Pons (tissue), 1 donor: ENCODE results near the gene SPRR2E.
"Not testable (repeated sequence)": the region's sequence is repeated elsewhere in the genome, so short reads cannot be mapped to it uniquely, and the experiment has no call there.

ENCODE experiments used
- DNase-seq: peaks from one replicate; pipeline ENCODE4 v3.0.0-alpha.2; 2016; ENCODE audit warnings: low spot score

Gene SPRR2E

DNA sequence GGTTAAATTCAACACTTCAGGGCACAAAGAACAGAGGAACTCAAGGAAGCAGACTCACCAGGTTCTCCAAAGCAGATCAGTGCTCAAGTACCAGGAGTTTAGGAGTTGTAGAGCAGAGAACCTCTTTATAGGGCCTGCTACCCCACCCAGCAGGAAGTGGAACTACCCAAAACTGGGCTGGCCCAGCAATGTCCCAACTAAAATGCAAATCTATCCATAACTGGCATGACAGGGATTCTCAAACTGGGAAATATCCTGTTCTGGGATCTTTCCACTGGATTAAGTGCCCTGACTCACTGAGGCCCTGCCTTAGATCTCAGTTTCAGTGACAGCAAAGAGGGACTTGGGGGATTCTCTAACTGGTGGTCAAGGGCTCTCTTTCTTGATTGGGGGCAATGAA lies at the start of gene SPRR2E:
Gene SPRR2E, minus strand, starts transcription at position 101 of the 400 bp plus-strand sequence. CDS start 775 bp downstream, outside the sequence.
- DNase-seq: no peak

DNA sequence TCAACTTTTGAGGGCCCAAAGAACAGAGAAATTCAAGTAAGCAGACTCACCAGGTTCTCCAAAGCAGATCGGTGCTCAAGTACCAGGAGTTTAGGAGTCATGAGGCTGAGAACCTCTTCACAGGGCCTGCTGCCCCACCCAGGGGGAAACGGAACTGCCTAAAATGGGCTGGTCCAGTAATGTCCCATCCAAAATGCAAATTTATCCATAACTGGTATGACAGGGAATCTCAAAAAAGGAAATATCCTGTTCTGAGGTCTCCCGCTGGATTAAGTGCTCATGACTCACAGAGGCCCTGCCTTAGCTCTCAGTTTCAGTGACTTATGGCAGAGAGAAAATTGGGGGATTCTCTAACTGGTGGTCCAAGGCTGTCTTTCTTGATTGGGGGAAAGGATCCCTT lies 47.1 kb upstream of the SPRR2E start:
- DNase-seq: no peak

DNA sequence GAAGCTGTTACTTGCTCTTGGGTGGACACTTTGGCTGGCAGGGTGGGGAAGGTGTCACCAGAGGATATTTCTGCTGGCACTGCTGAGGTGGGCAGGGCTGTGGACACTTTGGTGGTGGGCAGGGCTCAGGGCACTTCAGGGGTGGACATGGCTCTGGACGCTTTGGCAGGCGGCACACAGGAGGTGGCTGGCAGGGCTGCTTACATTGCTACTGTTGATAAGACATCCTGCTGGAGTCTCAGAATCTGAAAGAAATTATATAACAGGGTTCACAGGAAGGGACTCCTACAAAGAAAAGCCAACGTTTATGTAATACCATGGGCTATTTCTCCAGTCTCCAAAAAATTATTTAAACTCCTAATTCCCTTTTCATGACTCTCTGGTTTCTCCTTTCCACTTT lies 46.2 kb upstream of the SPRR2E start:
- DNase-seq: no peak

DNA sequence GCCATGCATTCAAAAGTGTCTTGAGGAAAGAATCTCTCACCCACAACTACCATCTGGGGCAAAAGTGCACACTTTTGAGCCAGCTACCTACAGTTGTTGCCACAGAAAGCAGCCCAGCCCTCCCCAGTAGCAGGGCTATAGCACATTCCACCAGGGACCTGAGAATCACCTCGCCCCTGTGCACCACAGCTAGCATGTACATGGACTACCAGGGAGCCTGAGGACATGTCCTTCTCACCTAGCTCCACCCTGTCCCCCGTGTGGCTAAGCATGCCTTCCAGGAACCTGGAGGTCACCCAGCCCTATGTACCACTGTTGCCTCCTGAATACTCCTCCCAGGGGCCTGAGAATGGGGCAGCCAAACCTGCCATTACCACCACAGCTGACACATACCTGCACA lies 39.4 kb upstream of the SPRR2E start:
- DNase-seq: no peak

DNA sequence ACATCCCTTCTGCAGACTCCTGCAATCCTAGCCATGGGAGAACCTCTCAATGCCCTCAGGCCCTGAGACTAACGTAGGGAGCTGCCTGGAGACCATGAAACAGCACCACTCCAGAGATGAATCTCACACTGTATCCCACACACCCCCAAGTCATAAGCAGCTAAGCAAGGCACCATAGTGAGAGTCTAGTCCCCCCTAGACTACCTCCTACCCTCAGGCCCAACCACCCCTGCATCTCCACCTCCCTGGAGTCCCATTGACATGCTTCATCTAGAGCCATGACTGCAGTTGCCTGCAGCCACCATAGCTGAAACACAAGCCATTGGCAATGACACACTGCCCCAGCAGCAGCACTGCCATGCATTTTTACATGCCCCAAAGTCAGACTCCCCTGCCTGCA lies 38.9 kb upstream of the SPRR2E start:
- no peak for DNase-seq

DNA sequence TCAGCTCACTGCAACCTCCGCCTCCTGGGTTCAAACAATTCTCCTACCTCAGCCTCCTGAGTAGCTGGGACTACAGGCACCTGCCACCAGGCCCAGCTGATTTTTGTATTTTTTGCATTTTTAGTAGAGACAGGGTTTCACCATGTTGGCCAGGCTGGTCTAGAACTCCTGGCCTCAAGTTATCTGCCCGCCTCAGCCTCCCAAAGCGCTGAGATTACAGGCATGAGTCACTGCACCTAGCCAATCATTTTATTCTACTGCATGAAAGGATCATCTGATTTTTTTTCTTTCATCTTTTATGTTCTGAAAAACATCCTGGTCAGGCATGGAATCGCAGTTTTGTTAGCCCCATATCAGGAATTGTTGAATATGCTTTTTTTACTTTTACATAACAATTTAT lies 34.4 kb upstream of the SPRR2E start:
- not testable (repeated sequence) for DNase-seq

DNA sequence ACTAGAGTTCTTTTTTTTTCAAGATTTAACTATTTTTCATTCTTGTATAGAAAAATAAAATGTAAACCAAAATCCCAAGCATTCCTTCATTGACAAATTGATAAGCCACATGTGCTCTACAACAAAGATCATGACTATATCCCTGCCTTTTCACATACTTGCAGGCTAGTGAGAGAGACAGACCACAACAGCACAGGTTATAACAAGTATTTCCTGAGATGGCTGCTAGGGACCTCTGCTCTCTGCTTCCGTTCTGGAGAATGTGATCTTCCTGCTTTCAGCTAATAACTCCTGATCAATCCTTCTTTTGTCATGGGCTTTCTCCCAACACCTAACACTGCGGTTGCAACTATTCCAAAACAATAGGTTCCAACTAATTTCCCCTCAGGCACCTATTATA lies 33.0 kb upstream of the SPRR2E start:
- DNase-seq: no peak

DNA sequence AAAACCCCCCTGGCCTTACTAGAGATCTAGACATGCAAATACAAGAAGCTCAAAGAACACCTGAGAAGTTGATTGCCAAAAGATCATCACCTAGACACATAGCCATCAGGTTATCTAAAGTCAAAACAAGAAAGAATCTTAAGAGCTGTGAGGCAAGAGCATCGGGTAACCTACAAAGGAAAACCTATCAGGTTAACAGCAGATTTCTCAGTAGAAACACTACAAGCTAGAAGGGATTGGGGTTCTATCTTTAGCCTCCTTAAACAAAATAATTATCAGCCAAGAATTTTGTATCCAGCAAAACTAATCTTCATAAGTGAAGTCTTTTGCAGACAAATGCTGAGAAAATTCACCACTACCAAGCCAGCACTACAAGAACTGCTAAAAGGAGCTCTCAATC lies 31.2 kb upstream of the SPRR2E start:
- DNase-seq: no peak

DNA sequence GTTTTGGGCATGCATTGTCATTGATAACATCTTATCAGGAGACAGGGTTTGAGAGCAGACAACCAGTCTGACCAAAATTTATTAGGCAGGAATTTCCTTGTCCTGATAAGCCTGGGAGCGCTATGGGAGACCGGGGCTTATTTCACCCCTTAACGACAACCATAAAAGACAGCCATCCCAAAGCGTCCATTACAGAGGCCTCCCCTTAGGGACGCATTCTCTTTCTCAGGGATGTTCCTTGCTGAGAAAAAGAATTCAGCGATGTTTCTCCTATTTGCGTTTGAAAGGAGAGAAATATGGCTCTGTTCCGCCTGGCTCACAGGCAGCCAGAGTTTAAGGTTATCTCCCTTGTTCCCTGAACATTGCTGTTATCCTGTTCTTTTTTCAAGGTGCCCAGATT lies 29.5 kb upstream of the SPRR2E start:
- DNase-seq: not testable (repeated sequence)

DNA sequence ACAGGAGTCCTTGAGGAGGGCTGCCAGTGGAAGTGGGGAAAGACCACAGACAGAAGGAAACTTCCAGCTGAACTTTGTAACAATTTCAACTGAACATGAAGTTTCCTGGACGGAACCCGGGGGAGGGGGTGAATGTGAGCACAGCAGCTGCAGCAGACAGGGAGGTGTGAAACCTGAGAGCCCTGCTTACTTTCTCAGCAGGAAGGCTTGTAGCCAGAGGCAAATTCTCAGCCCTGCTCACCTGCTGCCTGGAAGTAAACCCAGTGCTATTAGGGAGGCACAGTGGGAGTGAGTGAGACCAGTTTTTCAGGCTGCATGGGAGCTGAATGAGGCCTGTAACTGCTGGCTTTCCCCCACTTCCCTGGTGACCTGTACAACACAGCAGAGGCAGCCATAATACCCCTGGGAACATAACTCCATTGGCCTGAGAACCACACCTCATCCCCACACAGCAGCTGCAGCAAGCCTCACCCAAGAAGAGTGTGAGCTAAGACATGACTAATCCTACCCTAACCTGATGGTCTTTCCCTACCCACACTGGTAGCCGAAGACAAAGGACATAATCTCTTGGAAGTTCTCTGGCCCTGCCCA lies 28.6 kb upstream of the SPRR2E start:
- DNase-seq: no peak

DNA sequence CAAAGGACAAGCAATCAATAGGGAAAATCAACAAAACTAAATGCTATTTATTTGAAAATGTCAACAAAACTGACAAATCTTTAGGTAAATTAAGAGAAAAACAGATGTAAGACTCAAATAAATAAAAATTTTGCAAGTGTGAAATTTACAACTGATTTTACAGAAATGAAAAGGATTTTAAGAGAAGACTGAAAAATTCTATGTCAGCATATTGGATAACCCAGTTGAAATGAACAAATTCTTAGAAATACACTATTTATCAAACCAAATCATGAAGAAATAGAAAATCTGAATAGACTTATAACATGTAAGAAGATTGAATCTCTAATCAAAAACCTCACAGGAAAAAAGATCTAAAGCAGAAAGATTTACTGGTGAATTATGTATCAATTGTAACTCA lies 26.6 kb upstream of the SPRR2E start:
- DNase-seq: no peak

DNA sequence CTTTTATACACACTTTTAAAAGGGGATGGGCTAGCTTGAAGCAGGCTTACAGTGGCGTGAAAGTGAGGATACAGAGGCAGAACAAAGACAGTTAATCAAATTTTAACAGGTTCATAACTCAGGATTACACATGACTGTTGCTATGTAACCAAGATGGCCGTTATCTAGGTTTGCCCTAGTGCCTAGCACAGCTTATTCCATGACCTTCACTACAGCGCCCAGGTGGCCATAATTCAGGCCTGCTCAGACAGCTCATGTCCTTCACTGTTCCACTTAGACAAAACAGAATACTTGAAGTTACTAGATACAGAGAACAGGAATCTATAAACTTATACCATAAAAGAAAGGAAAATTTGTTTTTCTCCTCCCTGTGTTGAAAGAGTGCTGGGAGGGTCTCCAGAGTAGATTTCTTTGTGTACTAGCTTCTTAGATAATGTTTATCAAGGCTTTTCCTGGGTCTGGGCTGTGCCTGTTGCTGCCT lies 25.2 kb upstream of the SPRR2E start:
- no peak for DNase-seq

DNA sequence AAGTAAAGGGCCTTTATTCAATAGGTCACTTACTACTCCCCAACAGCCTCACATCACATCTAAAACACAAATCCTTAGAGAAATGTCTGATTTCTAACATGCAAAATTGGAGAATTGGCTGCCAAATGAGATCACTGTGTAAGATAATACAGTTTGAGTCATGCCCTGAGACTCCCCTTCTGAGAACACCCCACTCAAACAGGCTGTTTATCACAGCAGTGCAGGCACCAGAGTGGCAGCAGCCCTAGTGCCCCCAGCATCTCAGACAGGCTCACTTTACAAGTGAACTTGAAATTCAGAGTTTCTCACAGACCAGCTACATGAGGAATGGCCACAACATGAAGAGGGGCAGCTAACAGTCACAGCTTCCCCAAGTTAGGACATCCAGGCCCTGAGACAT lies 20.9 kb upstream of the SPRR2E start:
- DNase-seq: not testable (repeated sequence)

DNA sequence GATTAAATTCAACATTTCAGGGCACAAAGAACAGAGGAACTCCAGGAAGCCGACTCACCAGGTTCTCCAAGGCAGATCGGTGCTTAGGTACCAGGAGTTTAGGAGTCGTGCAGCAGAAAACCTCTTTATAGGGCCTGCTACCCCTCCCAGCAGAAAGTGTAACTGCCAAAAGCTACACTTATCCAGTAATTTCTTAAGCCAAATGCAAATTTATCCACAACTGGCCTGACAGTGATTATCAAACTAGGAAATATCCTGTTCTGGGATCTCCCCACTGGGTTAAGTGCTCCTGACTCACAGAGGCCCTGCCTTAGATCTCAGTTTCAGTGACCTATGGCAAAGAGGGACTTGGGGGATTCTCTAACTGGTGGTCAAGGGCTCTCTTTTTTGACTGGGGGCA lies 19.1 kb upstream of the SPRR2E start, which contains the start of gene SPRR2F:
Gene SPRR2F, minus strand, starts transcription at position 101 of the 400 bp plus-strand sequence. CDS start 783 bp downstream, outside the sequence.
- no peak for DNase-seq

DNA sequence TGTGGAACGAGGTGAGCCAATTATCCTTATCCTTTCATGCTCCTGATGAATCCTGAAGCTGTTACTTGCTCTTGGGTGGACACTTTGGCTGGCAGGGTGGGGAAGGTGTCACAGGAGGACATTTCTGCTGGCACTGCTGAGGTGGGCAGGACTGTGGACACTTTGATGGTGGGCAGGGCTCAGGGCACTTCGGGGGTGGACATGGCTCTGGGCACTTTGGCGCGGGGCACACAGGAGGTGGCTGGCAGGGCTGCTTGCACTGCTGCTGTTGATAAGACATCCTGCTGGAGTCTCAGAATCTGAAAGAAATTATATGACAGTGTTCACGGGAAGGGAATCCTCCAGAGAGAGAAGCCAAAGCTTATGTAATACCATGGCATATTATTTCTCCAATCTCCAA lies 18.1 kb upstream of the SPRR2E start:
- DNase-seq: not testable (repeated sequence)

DNA sequence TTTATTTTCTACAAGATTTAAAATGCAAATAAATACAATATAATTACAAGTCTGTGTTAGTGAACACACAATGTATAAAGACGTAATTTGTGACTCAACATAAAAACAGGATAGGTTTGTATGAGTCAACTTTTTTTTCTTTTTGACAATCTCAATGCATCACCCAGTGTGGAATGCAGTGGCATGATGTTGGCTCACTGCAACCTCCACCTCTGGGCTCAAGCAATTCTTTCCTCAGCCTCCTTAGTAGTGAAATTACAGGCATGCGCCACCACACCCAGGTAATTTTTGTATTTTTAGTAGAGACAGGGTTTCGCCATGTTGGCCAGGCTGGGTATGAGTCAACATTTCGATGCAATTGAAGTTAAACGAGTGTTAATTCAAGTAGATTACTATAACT lies 5.9 kb upstream of the SPRR2E start:
- no peak for DNase-seq

DNA sequence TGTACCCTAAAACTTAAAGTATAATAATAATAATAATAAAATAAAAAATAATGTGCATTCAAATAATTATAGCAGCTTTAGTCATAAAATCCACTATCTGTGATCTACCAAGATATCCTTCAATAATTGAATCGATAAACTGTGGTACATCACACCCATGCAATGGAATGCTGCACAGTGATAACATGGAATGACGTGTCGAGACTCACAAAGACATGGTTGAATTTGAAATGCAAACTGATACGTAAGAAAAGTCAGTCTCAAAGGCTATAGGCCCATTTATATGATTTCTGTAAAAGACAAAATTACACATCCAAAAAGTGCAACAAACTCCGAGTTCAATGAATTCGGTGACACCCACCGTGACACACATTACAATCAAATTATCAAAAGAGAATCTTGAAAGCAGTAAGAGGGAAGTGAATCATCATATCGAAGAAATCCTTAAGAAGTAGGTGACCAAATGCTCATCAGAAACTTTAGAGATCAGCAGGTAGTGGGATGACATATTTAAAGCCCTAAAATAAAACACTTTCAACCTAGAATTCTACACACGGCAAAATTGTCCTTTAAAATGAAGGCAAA lies 5.2 kb upstream of the SPRR2E start:
- no peak for DNase-seq

DNA sequence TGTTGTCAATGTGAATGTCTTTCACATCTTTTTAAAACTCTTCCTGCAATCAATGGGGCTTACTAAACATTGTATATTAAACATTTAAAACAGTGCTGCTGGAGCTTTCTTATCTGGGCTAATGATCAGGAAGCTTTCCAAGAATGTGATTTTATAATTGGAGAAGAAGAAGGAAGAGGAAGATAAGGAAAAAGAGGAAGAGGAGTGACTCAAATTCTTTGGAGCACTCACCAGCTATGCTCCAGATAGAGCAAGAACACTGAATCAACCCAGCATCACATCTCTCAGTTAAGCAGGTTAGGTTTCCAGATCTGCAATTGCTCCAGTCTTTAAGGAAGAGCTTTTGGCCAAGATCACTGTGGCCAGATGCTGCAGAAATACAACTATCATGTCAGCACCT lies 1.4 kb upstream of the SPRR2E start:
- DNase-seq: no peak

DNA sequence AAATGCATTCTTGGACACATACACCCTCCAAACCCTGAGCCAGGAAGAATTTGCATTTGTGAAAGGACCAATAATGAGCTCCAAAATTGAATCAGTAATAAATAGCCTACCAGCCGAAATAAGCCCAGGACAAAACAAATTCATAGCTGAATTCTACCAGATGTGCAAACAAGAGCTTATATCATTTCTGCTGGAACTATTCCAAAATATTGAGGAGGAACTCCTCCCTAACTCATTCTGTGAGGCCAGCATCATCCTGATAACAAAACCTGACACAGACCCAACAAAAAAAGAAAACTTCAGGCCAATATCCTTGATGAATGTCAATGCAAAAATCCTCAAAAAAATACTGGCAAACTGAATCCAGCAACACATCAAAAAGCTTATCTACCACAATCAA lies 6.7 kb downstream of the SPRR2E start:
- no peak for DNase-seq

DNA sequence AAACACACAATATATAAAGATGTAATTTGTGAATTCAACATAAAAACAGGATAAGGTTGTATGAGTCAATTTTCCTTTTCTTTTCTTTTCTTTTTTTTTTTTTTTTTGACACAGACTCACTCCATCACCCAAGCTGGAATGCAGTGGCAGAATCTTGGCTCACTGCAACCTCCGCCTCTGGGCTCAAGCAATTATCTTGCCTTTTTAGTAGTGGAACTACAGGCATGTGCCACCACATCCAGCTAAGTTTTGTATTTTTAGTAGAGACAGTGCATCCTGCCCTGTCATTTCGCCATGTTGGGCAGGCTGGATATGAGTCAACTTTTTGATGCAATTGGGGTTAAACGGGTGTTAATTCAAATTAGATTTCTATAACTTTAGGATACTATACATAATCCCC lies 12.6 kb downstream of the SPRR2E start:
- no peak for DNase-seq

DNA sequence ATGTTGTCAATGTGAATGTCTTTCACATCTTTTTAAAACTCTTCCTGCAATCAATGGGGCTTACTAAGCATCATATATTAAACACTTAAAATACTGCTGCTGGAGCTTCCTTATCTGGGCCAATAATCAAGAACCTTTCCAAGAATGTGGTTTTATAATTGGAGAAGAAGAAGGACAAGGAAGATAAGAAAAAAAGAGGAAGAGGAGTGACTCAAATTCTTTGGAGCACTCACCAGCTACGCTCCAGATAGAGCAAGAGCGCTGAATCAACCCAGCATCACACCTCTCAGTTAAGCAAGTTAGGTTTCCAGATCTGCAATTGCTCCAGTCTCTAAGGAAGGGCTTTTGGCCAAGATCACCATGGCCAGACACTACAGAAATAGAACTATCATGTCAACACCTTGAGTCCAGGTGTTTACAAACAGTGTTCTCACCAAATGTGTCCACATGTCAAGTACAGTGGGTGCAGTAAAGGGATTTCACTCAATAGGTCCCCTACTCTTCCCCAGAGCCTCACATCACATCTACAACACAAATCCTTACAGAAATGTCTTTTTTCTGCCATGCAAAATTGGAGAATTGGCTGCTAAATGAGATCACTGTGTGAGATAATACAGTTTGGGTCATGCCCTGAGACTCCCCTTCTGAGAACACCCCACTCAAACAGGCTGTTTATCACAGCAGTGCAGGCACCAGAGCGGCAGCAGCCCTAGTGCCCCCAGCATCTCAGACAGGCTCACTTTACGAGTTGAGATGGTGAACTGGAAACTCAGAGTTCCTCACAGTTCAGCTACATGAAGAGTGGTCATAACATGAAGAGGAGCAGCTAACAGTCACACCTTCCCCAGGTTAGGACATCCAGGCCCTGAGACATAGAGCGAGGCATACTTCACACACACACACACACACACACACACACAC lies 21.3 kb downstream of the SPRR2E start:
- DNase-seq: no peak

DNA sequence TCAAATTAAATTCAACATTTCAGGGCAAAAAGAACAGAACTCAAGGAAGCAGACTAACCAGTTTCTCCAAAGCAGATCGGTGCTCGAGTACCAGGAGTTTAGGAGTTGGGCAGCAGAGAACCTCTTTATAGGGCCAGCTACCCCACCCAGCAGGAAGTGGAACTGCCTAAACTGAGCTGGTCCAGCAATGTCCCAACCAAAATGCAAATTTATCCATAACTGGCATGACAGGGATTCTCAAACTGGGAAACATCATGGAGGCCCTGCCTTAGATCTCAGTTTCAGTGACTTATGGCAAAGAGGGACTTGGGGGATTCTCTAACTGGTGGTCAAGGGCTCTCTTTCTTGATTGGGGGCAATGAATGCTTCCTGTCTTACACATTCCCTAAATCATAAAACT lies 22.8 kb downstream of the SPRR2E start, which contains the start of gene SPRR2B:
Gene SPRR2B, minus strand, starts transcription at position 101 of the 400 bp plus-strand sequence. CDS start 772 bp downstream, outside the sequence.
- DNase-seq: no peak

DNA sequence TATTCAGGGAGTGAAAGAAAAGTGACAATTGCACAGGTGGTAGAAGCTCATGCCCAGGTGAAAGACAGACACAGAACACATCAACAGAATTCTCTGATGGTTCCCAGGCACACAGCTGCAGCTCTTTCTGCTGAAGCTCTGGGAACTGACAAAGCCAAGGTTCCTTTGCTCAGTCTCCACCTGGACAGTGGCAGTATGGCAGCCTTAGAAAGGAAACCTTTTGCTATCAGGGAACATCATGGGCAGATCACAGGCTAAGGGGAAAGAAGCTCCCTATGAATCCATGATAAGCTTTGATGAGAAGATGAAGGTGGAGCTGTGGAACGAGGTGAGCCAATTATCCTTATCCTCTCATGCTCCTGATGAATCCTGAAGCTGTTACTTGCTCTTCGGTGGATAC lies 24.1 kb downstream of the SPRR2E start:
- DNase-seq: no peak
